ENCODE measurements around the gene SOCS3.

- TF ChIP-seq SP1 (IDR thresholded peaks at IDR 0.05) (no peak), FOXA1 (IDR thresholded peaks at IDR 0.05) (no peak)
Measured at GRCh38 chr17:78406396-78406795, 46.5 kb upstream of the SOCS3 start.
